ENCODE results near the gene TRAPPC10.

TRAPPC10 gene

DNA sequence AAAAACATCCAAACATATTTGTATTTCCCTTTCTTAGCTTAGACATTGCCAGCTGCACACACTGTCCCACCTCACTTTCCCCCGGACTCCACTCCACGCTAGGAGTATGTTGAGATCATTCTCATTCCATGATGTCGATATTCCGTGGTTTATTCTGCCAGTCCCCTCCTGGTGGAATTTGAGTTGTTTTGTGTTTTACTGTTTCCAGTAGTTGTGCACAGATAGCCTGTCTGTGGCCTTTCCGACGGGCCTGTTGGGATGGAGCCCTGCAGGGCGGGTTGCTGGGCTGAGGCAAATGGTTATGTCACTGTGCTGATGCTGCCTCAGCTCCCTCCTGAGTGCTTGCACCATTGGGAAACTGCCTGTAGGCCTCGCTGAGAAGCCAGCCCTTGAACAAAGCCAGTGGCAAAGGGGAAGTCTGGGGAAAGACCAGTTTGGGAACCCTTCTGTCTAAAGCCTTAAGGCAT is 12.8 kb downstream of the TRAPPC10 start:
- peak in 29 of 56 donors; percentile 10 to 70 (median 40) for DNase-seq

- no peak for DNase-seq
These were observed 15.6 kb downstream of the TRAPPC10 start for GRCh38 chr21:44027607-44028286.

DNA sequence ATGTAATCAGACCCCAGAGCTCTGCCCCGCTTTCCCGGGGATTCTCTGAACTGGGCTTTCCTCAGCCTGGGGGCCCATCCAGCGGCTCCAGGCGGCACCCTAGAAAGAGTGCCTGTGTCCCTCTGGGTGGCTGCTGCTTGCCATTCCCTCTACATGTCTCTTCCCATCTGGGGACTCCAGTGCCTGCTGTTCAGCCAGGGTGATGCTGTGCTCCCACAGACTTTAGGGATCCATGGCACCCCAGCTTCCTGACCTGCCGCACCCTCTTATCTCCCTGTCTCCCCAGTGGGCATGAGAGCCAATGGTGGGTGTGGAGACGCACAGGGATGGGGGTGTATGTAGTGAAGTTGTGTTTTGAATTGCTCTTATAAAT is 16.2 kb downstream of the TRAPPC10 start:
- no peak for DNase-seq

DNA sequence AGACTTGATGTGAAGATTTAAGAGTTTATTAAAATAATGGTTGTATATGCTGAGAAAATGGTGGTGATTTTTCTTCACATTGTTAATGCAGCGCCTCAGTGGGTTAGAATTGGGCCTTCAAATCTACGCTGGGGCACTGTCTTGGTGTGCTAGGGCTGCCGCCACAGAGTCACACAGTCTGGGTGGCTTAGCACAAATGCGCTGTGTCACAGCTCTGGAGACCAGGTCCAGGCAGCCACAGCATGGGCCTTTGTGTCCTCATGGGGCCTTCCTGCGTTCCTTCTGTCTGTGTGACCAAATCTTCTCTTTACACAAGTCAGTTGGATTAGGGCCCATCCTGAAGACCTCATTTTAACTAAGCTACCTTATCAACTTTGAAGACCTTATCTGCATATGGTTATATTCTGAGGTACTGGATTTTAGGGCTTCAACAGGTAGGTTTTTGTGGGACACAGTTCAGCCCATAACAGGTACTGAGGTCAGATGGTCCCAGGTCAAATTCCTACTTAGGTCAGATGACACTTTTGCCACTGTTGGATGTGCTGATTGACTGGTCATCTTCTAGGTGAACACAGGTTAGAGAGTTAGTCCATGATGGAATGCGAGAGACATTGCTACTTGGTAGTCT is 17.5 kb downstream of the TRAPPC10 start:
- DNase-seq: no peak

GRCh38 chr21:44035244-44035643 is 23.1 kb downstream of the TRAPPC10 start:
- DNase-seq: no peak

DNA sequence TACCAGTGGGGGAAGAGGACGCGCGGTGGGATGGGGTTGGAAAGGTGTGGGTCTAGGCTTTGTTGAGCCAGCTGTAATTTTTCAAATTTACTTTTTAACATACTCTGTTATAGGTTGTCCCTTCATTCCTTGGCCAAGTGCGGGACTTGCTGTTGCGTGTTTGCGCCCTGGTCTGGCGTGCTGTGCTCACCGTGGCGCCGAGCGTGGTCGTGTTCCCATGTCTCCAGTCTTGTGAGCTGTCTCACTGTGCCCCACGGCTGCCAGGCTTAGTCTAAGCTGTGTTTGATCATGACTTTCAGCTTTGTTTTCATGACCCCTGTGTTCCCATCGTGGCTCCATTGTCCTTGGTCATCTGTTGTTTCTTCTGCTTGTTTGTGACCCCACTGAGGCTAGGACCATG is 26.0 kb downstream of the TRAPPC10 start:
- no peak for DNase-seq

GRCh38 chr21:44039828-44040227 is 27.7 kb downstream of the TRAPPC10 start:
- DNase-seq: no peak

GRCh38 chr21:44043613-44044012 is 31.5 kb downstream of the TRAPPC10 start:
- DNase-seq: no peak

GRCh38 chr21:44046734-44047133 is 34.6 kb downstream of the TRAPPC10 start:
- no peak for DNase-seq

DNA sequence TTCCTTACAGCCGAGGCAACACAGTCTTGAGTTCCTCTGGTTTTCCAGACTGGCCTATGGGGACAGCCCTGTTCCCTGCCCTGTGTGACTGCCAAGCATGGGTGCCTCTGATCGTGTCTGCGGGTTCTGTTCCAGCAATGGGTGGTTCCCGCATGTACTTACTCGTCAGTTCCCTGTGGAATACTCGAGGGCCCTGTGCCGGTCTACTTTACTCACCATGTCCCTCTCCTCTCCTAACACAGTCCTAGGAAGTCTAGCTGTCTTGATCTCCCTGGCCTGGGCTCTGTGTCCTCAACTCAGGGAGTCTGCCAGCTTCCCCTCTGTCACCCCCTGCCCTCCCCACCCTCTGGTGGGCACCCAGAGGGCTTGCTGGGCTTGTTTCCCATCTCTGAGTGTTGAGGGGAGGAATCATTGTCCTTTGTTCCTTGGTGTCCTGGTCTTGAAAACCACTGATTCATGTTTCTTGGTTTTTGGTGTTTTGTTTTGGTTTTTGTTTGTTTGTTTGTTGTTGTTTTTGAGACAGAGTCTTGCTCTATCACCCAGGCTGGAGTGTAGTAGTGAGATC is 36.0 kb downstream of the TRAPPC10 start:
- DNase-seq: peak in 3 of 56 donors; percentile 23 to 28 (median 25)

DNA sequence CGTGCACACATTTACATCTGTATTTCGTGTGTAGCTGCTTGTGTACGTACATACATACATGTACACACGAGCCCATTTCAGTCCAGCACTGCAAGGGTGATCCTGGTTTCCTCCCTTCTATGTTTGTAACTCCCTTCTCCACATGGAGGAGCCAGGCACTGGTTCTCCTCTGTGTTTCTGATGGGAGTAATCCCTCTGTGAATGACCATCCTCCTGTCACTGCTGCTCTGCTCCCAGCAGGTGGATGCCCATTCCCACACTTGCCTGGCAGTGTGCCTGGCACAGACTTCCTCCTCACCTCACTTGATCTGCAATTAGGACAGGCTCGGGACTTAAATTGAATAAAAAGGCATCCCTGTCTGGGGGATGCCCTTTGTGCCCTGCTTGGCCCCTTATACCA is 37.1 kb downstream of the TRAPPC10 start:
- peak in 11 of 56 donors; percentile 17 to 45 (median 34) for DNase-seq

DNA sequence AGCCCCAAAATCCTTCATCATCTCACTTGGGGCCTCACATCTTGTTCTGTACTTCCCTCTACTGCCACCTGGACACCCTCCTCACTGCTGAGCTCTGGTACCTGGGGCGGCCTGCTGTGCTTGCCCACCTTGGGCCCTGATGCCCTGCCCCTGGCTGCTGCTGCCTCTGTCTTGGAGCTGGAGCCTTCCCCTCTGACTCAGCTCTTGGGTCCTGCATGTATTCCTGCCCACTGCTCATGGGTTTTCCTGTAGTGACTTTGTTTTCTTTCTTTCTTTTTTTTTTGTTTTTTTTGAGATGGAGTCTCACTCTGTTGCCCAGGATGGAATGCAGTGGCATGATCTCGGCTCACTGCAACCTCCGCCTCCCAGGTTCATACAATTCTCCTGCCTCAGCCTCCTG is 37.5 kb downstream of the TRAPPC10 start:
- no peak for DNase-seq

- DNase-seq: no peak
These were observed 38.2 kb downstream of the TRAPPC10 start for GRCh38 chr21:44050276-44050675.

- DNase-seq: peak in 29 of 56 donors; percentile 18 to 64 (median 46)
These were observed 39.4 kb downstream of the TRAPPC10 start for GRCh38 chr21:44051462-44051941.

GRCh38 chr21:44052071-44052829 is 40.1 kb downstream of the TRAPPC10 start:
- peak in 1 of 56 donors; percentile 19 for DNase-seq

DNA sequence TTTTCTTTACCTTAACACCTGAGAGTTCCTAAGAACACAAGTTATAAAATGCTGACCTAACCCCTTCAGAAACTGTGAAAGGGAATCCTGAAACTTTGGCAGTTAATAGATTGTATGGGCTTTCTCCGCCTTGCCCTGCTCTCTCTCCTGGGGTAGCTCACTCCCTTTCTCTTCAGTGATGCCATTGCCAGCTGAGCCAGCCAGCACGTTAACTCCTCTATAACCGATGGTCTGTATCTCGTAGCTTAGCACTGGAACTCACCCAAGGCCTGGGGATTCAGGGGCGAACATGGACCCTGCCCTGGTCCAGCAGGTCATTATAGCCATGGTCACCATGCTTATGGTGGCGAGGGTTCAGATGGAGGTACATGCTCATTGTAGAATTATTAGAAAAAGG is 40.7 kb downstream of the TRAPPC10 start:
- peak in 6 of 56 donors; percentile 10 to 40 (median 26) for DNase-seq

- DNase-seq: no peak
These were observed 41.5 kb downstream of the TRAPPC10 start for GRCh38 chr21:44053567-44053966.

- no peak for DNase-seq
These were observed 42.6 kb downstream of the TRAPPC10 start for GRCh38 chr21:44054710-44055109.

DNA sequence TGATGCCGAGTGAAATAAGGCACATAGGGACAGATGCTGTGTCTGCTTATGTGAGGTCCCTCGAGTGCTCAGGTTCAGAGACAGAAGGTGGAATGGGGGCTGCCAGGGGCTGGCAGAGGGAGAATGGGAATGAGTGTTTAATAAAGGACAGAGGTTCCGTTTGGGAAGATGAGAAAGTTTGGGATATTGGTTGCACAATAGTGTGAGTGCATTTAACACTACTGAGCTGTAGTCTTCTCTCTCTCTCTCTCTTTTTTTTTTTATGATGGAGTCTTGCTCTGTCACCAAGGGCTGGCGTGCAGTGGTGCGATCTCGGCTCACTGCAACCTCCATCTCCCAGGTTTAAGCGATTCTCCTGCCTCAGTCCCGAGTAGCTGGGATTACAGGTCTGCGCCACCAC is 44.9 kb downstream of the TRAPPC10 start:
- DNase-seq: no peak

DNA sequence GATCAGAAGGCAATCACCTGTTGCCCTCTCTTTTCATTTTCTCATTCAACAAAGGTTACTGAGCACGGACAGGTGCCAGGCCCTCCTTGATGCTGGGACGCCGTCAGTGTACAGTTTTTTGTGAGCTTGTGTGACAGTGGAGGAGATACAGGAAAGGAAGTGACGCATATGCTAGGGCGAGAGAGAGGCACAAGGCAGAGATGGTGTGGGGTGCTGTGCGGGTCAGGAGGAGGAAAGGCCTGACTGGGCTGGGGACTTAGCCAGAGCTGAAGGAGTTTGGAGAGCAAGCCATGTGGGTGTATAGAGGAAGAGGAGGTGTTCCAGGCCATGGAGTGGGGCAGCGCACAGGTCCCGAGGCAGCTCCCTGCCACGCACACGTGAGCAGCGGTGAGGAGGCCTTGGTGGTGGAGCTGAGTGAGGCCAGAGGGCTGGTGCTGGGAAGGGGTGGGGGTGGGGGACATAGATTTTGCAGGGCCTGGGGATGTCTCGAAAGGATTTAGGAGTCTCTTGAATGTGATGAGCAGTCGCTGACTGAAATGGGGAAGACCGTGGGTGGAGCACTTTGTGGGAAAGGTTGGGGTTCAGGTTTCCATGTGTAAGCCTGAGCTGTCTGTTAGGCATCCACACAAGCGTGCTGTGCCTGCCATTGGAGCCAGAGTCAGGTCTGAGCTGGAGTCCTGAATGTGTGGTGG is 46.0 kb downstream of the TRAPPC10 start:
- DNase-seq: no peak

DNA sequence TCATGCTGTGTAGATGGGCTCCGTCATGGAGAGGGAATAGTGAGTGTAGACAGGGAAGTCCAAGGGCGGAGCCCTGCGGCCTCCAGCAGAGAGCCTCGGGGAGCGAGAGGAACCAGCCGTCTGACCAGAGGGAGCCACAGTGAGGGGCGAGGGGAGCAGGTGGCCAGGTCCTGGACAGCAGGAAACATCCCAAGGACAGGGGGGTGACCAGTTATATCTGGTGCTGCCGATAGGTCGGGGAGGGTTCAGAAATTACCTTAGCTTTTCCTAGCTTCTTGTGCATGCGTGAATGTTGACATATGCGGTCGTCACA is 46.5 kb downstream of the TRAPPC10 start:
- no peak for DNase-seq
